ENCODE measurements around the gene BRINP3. TPM values are rescaled to one million over a fixed set of nuclear protein-coding genes. Genes with fewer than 3 reads are reported as not detected.

The BRINP3 gene
- total RNA-seq, 3 donors from 2014 or later: 12.4 to 48.7 (median 14.2) TPM

DNA sequence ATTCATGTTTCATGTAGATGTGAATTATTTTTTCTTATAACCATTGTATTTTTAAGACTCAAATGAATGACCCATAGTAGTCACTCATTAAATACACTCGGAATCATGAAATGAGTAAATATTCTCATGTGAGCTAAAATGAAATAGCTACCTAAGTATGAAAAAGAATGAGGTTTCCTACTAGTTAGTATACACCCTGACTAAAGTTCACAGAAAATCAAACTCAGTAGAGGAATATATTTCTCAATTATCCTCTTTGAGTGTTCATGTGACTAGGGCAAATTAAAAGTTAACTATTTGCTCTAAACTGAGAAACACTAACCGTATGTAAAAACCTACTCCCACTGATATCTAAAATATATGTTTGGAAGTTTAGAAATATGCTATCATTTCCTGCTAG lies 187.8 kb downstream of the BRINP3 start:
- intact Hi-C loops (cut with DNase I, micrococcal nuclease): no loop called here
- ATAC-seq (no peak), DNase-seq (no peak)
- Histone ChIP-seq H3K36me3 (ENCODE audit: low read depth) (no peaks in the 10 kb centered on the region), H3K9me3 (no peaks in the 10 kb centered on the region), H3K4me1 (ENCODE audit: low read depth) (no peaks in the 10 kb centered on the region), H3K4me3 (no peak overlapping the region)
- TF ChIP-seq, protein P1, sequence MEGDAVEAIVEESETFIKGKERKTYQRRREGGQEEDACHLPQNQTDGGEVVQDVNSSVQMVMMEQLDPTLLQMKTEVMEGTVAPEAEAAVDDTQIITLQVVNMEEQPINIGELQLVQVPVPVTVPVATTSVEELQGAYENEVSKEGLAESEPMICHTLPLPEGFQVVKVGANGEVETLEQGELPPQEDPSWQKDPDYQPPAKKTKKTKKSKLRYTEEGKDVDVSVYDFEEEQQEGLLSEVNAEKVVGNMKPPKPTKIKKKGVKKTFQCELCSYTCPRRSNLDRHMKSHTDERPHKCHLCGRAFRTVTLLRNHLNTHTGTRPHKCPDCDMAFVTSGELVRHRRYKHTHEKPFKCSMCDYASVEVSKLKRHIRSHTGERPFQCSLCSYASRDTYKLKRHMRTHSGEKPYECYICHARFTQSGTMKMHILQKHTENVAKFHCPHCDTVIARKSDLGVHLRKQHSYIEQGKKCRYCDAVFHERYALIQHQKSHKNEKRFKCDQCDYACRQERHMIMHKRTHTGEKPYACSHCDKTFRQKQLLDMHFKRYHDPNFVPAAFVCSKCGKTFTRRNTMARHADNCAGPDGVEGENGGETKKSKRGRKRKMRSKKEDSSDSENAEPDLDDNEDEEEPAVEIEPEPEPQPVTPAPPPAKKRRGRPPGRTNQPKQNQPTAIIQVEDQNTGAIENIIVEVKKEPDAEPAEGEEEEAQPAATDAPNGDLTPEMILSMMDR (IDR thresholded peaks at IDR 0.05): no peak

DNA sequence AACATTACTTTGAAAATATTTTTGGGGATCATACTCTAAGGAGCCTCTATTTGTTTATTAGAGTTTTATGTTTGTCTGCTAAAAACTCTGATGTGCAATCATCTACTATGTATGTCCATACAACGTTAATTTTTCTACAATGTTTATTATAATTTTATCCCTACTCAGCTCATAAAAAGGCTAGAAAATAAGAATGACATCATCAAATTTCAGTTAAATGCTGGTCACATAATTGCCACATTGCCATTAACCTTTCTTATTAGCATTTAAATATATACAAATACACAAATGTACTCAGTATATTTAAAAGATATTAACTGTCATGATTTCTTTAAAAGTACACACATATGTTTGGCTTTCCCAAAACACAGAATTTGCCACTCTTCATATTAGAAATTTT lies 191.6 kb downstream of the BRINP3 start:
- H3K36me3 ChIP-seq (ENCODE audit: low read depth): no peaks in the 10 kb centered on the region
- DNase-seq (no peak), ATAC-seq (no peak)
- intact Hi-C loops (cut with DNase I, micrococcal nuclease): no loop called here
- H3K4me3 ChIP-seq: no peak overlapping the region
- TF ChIP-seq, protein P1 (IDR thresholded peaks at IDR 0.05): no peak
- no peaks in the 10 kb centered on the region for H3K4me1 ChIP-seq (ENCODE audit: low read depth)
- H3K9me3 ChIP-seq: no peaks in the 10 kb centered on the region

DNA sequence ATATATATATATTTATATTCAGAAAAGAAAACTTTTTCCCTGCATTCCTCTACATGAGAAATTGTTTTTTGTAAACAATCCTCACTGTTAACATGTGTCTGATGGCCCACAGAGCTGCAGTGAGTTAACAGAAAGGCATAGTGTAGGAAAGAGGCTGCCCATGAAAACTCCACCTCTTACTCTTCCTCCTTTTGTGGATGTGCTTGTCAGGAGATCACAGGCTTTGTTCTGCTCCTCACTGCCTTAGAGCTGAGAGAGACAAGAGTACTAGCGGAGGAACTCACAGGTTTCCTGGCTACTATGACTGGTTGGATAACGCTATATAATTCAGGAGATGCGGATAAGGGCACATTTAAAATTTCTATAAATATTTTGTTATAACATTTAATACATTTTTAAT lies 200.6 kb downstream of the BRINP3 start:
- ATAC-seq (no peak), DNase-seq (no peak)
- Histone ChIP-seq H3K4me3 (no peak overlapping the region), H3K4me1 (ENCODE audit: low read depth) (no peaks in the 10 kb centered on the region), H3K9me3 (no peaks in the 10 kb centered on the region), H3K36me3 (ENCODE audit: low read depth) (no peaks in the 10 kb centered on the region)
- TF ChIP-seq, protein P1 (IDR thresholded peaks at IDR 0.05): no peak
- intact Hi-C loops (cut with DNase I, micrococcal nuclease): no loop called here

DNA sequence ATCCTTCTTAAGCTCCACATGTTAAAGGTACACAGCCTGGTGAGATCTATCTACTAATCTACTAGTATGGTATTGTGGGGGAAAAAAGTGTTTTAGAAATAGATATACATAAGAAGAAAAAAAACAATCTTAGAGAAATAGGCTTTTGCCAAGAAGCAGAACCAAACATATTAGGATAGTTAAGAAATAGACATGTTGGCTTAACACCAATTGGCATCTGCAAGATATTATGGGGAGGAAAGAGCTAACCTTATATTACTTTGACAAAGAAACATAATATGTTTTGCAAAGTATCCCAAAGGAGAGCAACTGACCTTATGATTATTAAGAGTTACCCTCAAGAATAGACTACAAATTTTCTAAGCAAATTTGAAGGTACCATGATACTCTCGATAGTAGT lies 202.9 kb downstream of the BRINP3 start:
- Histone ChIP-seq H3K4me3 (no peak overlapping the region), H3K36me3 (ENCODE audit: low read depth) (no peaks in the 10 kb centered on the region), H3K4me1 (ENCODE audit: low read depth) (no peaks in the 10 kb centered on the region), H3K9me3 (no peaks in the 10 kb centered on the region)
- intact Hi-C loops (cut with DNase I, micrococcal nuclease): no loop called here
- no peak for ATAC-seq
- no peak for DNase-seq
- TF ChIP-seq, protein P1 (IDR thresholded peaks at IDR 0.05): no peak

DNA sequence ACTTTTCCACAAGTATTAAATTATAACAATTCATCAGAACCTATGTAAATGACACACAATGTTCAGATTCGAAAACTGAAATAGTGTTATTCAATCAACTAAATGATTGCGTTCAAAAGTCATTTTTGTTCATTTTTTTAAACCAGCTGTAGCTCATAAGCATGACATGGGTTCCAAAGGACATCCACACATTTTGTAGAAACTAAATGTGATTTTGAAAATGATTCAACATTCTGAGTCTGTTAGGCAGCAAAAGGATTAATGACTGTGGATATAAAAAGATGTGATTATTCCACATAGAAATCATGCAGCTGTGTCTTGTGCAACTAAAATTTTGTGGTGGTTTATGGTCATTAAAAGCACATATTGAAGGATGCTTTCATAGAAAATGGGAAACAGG lies 204.5 kb downstream of the BRINP3 start:
- H3K36me3 ChIP-seq (ENCODE audit: low read depth): no peaks in the 10 kb centered on the region
- intact Hi-C loops (cut with DNase I, micrococcal nuclease): no loop called here
- no peaks in the 10 kb centered on the region for H3K4me1 ChIP-seq (ENCODE audit: low read depth)
- TF ChIP-seq, protein P1 (IDR thresholded peaks at IDR 0.05): no peak
- H3K9me3 ChIP-seq: no peaks in the 10 kb centered on the region
- no peak for DNase-seq
- no peak overlapping the region for H3K4me3 ChIP-seq
- ATAC-seq: no peak

DNA sequence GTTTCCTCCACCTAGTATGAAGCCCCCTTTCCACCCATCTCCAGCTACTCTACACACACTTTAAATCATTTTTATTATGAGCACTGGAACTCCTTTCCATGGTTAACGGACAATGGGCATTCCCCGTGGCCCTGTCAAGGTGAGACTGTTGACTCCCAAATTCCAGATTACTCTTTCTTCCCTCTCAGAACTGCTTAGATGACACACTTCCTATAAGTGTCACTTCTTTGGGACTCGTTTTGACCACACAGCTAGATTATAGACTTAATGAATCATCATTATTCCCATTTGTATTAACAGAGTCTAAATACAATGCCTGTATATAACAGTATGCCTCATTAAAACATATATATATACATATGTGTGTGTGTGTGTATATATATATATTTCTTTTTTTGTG lies 215.1 kb downstream of the BRINP3 start:
- ATAC-seq (no peak), DNase-seq (no peak)
- TF ChIP-seq, protein P1 (IDR thresholded peaks at IDR 0.05): no peak
- no peaks in the 10 kb centered on the region for H3K36me3 ChIP-seq (ENCODE audit: low read depth)
- no peaks in the 10 kb centered on the region for H3K9me3 ChIP-seq
- intact Hi-C loops (cut with DNase I, micrococcal nuclease): no loop called here
- H3K4me3 ChIP-seq: no peak overlapping the region
- H3K4me1 ChIP-seq (ENCODE audit: low read depth): no peaks in the 10 kb centered on the region
